ENCODE measurements around the gene CASP9.

DNA sequence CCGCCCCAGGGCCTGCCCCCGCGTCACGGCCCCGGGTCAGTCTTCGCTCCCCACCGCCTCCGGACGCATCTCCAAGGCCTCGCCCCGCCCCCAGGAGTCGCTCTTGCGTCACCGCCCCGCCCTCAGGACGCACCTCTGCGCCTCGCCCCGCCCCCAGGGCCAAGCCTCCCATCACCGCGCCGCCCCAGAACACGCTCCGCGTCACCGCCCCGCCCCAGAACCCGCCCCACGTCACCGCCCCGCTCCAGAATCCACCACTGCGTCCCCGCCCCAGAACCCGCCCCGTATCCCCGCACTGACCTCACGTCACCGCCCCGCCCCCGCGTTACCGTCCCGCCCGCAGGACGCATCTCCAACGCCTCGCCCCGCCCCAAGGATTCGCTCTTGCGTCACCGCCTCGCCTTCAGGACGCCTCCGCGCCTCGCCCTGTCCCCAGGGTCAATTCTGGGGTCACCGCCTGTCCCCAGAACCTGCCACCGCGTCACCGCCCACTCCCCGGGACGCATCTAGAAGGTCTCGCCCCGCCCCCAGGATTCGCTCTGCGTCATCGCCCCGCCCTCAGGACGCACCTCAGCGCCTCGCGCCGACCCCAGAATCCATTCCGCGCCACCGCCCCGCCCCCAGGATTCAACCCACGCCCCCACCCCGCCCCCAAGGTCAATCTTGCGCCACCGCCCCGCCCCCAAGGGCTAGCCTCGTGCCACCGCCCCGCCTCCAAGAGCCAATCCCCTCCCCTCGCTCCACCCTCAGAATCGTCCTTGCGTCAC is 451 bp upstream of the CASP9 start:
- TF ChIP-seq ZNF169 (tag by site-specific recombination; IDR thresholded peaks at IDR 0.05) (no peak), ZNF549 (tag by site-specific recombination; IDR thresholded peaks at IDR 0.05) (no peak)
